Measurements from ENCODE around the gene XNDC1N.

DNA sequence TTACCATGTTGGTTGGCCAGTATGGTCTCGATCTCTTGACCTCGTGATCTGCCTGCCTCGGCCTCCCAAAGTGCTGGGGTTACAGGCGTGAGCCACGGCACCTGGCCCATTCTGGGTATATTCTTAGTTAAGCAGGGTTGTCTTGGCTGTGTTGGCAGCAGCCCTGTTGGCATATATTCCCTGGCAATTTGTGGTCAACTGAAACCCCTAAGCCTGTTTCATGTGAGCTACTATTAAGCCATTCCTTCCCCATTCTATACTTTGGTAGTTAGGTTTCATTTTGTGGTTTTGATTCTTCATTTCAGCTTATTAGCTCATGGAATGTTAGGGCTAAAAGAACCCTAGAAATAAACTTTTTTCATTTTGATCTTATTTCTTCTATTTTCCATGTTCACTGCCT lies 48.2 kb upstream of the XNDC1N start:
- TF ChIP-seq EZH2phosphoT487 (IDR thresholded peaks at IDR 0.05; ENCODE audit: insufficient read depth, low read depth) (no peak), EZH2 (IDR thresholded peaks at IDR 0.05; ENCODE audit: insufficient read depth, poor library complexity, severe bottlenecking) (no peak)

Measured in GM23248 (cell line).